Activated naive CD8-positive, alpha-beta T cell treated with anti-CD3 and anti-CD28 coated beads for 36 hours (primary cell): ENCODE measurements around the gene SLC44A4. TPM values are rescaled to one million over a fixed set of nuclear protein-coding genes. Genes with fewer than 3 reads are reported as not detected.

ENCODE experiments used
- DNase-seq: peaks from one replicate; pipeline ENCODE4 v3.0.0; 2021
- H3K27ac Mint-ChIP-seq: one replicate; pipeline ENCODE4 v1.8.0; 2022; ENCODE audit warnings: mild to moderate bottlenecking, moderate library complexity, mixed read lengths
- H3K27me3 Mint-ChIP-seq: one replicate; pipeline ENCODE4 v1.8.0; 2022; ENCODE audit warnings: mild to moderate bottlenecking, mixed read lengths
- H3K36me3 Mint-ChIP-seq: one replicate; pipeline ENCODE4 v1.8.0; 2021; ENCODE audit warnings: mild to moderate bottlenecking, mixed read lengths
- H3K4me1 Mint-ChIP-seq: one replicate; pipeline ENCODE4 v1.8.0; 2021; ENCODE audit warnings: mixed read lengths
- H3K4me3 Mint-ChIP-seq: one replicate; pipeline ENCODE4 v1.8.0; 2022; ENCODE audit warnings: mild to moderate bottlenecking, moderate library complexity, mixed read lengths
- H3K9me3 Mint-ChIP-seq: one replicate; pipeline ENCODE4 v1.8.0; 2022; ENCODE audit warnings: mixed read lengths
- total RNA-seq, 2 experiments: library from RNA; stranded (reverse); gene quantifications; one replicate each; pipeline ENCODE4 v1.2.3, GENCODE V29; 2021

The SLC44A4 gene
- total RNA-seq, 2 experiments from 2014 or later, result 0.30 TPM; not detected in 1

DNA sequence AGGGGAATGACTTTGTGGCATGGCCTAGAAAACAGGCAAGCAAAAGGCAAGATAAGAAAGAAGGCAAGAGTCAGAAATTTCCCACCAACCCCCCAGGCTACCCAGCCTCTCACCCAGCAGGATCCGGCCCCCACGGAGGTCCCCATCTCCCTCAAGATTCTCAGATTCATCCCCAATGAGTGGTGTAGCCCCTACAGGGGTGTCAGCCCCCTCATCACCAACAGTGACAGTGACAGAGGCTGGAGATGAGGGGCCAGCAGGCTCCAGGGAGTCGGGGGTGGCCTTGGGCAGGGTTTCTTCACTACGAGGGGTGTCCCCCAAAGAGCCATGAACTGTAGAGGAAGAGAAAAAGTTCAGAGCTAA, 17.7 kb upstream of the SLC44A4 start:
- peak overlapping the region; percentile 85 for H3K27ac Mint-ChIP-seq
- H3K4me3 Mint-ChIP-seq, result peak overlapping the region; percentile 86
- peaks cover 25% of the 10 kb centered on the region for H3K4me1 Mint-ChIP-seq
- DNase-seq, result no peak
- peaks cover 13% of the 10 kb centered on the region for H3K36me3 Mint-ChIP-seq
- H3K27me3 Mint-ChIP-seq, result no peaks in the 10 kb centered on the region
- H3K9me3 Mint-ChIP-seq, result no peaks in the 10 kb centered on the region

DNA sequence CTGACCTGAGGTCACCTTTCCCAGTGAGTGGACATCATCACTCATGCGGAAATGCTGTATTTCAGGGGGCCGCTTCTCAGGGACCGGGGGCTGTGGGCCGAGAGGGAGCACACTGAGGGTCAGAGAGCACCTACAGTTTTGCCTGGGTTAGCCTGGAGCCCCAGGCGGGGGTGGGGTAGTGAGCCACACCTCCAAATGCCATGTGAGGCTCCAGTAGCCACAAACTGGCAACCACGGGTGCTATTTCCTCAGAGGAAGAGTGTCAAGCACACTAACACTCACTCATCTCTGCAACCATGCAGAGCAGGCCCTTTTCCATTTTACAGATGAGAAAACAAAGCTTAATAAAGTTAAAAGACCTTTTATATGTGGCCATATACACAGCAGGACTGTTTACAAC, 14.0 kb upstream of the SLC44A4 start:
- DNase-seq, result no peak
- H3K9me3 Mint-ChIP-seq, result no peaks in the 10 kb centered on the region
- H3K4me1 Mint-ChIP-seq, result peaks cover 9% of the 10 kb centered on the region
- no peak overlapping the region for H3K4me3 Mint-ChIP-seq
- H3K36me3 Mint-ChIP-seq, result peaks cover 16% of the 10 kb centered on the region
- H3K27me3 Mint-ChIP-seq, result no peaks in the 10 kb centered on the region
- no peak overlapping the region for H3K27ac Mint-ChIP-seq

- Mint-ChIP-seq H3K27ac (no peak overlapping the region), H3K4me1 (no peaks in the 10 kb centered on the region), H3K4me3 (no peak overlapping the region), H3K27me3 (no peaks in the 10 kb centered on the region), H3K9me3 (no peaks in the 10 kb centered on the region), H3K36me3 (peaks cover 19% of the 10 kb centered on the region)
- DNase-seq, result no peak
These were observed 10.7 kb upstream of the SLC44A4 start for GRCh38 chr6:31889331-31889972.

- DNase-seq, result peak; percentile 58
- Mint-ChIP-seq H3K9me3 (no peaks in the 10 kb centered on the region), H3K27me3 (no peaks in the 10 kb centered on the region), H3K27ac (no peak overlapping the region), H3K4me3 (no peak overlapping the region), H3K4me1 (no peaks in the 10 kb centered on the region), H3K36me3 (peaks cover 18% of the 10 kb centered on the region)
These were observed 9.8 kb upstream of the SLC44A4 start for GRCh38 chr6:31888276-31889258.

DNA sequence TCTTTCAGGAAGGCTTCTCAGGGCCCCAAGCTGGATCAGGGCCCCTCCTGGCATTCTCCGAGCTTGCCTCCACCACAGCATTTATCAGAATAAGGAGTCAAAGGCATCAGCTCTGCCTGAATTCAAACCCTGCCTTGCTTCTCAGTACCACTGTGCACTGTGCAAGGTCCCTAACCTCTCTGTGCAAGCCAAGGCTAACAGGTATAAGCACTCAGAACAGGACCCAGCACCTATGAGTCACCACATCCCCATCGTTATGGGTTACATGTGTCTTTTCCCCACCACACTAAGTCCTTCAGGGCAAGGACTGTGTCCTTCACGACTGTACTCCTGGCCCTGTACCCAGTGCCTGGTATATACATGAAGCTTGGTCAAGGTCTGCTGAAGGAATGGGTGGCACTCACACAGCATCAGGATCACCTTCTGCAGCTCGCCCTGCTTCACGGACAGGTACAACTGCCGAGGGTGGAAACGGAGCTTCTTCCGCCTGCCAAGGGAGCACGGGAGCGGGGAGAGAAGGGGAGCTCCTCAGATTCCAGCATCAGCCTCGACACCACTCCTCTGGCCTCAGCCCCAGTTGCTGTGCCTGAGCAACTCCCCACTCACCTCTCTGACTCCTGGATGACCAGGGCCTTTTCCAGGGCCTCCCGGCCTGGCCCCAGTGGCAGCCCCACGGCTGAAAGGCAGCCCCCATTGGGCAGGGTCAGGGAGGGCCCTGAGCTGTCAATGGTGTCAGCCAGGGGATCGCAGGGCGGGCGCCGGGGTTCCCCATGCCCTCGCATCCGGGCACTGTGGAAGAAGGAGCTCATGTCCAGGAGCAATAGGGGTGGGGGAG, 8.6 kb upstream of the SLC44A4 start:
- no peak for DNase-seq
- no peak overlapping the region for H3K4me3 Mint-ChIP-seq
- no peaks in the 10 kb centered on the region for H3K9me3 Mint-ChIP-seq
- peaks cover 15% of the 10 kb centered on the region for H3K36me3 Mint-ChIP-seq
- no peaks in the 10 kb centered on the region for H3K4me1 Mint-ChIP-seq
- no peaks in the 10 kb centered on the region for H3K27me3 Mint-ChIP-seq
- no peak overlapping the region for H3K27ac Mint-ChIP-seq

- DNase-seq, result no peak
- no peaks in the 10 kb centered on the region for H3K4me1 Mint-ChIP-seq
- no peak overlapping the region for H3K4me3 Mint-ChIP-seq
- H3K9me3 Mint-ChIP-seq, result no peaks in the 10 kb centered on the region
- H3K36me3 Mint-ChIP-seq, result peaks cover 15% of the 10 kb centered on the region
- H3K27ac Mint-ChIP-seq, result no peak overlapping the region
- H3K27me3 Mint-ChIP-seq, result no peaks in the 10 kb centered on the region
These were observed 7.8 kb upstream of the SLC44A4 start for GRCh38 chr6:31886541-31886991.

- H3K27ac Mint-ChIP-seq, result no peak overlapping the region
- no peaks in the 10 kb centered on the region for H3K9me3 Mint-ChIP-seq
- H3K4me1 Mint-ChIP-seq, result no peaks in the 10 kb centered on the region
- H3K4me3 Mint-ChIP-seq, result no peak overlapping the region
- DNase-seq, result no peak
- peaks cover 23% of the 10 kb centered on the region for H3K36me3 Mint-ChIP-seq
- H3K27me3 Mint-ChIP-seq, result no peaks in the 10 kb centered on the region
These were observed 5.8 kb upstream of the SLC44A4 start for GRCh38 chr6:31884528-31885035.

GRCh38 chr6:31883676-31884075, 4.9 kb upstream of the SLC44A4 start:
- H3K27ac Mint-ChIP-seq, result no peak overlapping the region
- H3K9me3 Mint-ChIP-seq, result no peaks in the 10 kb centered on the region
- no peaks in the 10 kb centered on the region for H3K4me1 Mint-ChIP-seq
- peaks cover 20% of the 10 kb centered on the region for H3K36me3 Mint-ChIP-seq
- no peaks in the 10 kb centered on the region for H3K27me3 Mint-ChIP-seq
- DNase-seq, result no peak
- no peak overlapping the region for H3K4me3 Mint-ChIP-seq

GRCh38 chr6:31882344-31882743, 3.5 kb upstream of the SLC44A4 start:
- H3K4me3 Mint-ChIP-seq, result no peak overlapping the region
- no peaks in the 10 kb centered on the region for H3K9me3 Mint-ChIP-seq
- DNase-seq, result no peak
- H3K36me3 Mint-ChIP-seq, result peaks cover 20% of the 10 kb centered on the region
- H3K27ac Mint-ChIP-seq, result no peak overlapping the region
- H3K4me1 Mint-ChIP-seq, result no peaks in the 10 kb centered on the region
- no peaks in the 10 kb centered on the region for H3K27me3 Mint-ChIP-seq

GRCh38 chr6:31881136-31881859, 2.5 kb upstream of the SLC44A4 start:
- no peaks in the 10 kb centered on the region for H3K4me1 Mint-ChIP-seq
- H3K36me3 Mint-ChIP-seq, result peaks cover 18% of the 10 kb centered on the region
- DNase-seq, result no peak
- no peak overlapping the region for H3K27ac Mint-ChIP-seq
- no peaks in the 10 kb centered on the region for H3K9me3 Mint-ChIP-seq
- H3K4me3 Mint-ChIP-seq, result no peak overlapping the region
- no peaks in the 10 kb centered on the region for H3K27me3 Mint-ChIP-seq

DNA sequence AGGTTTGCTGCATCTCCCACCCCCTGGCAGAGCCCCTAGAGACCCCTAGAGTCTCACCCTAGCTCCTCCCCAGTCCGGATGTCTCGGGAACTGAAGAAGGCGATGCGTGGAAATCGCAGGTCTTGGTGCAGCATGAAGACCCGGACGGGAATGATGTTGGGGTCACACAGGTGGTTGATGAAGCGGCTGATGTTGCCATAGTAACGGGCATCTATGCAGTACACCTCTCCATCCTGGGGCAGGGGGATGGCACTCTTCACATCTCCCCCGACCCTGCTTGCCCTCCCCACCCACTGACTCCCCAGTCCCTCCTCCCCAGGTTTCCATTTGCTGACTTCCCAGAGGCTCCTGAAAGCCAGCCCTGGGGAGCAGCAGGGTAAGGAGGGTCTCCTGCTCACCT, 1.8 kb upstream of the SLC44A4 start:
- H3K4me3 Mint-ChIP-seq, result no peak overlapping the region
- DNase-seq, result no peak
- H3K4me1 Mint-ChIP-seq, result no peaks in the 10 kb centered on the region
- peaks cover 13% of the 10 kb centered on the region for H3K36me3 Mint-ChIP-seq
- H3K27me3 Mint-ChIP-seq, result no peaks in the 10 kb centered on the region
- no peak overlapping the region for H3K27ac Mint-ChIP-seq
- no peaks in the 10 kb centered on the region for H3K9me3 Mint-ChIP-seq

- no peak for DNase-seq
- Mint-ChIP-seq H3K4me3 (no peak overlapping the region), H3K36me3 (peaks cover 12% of the 10 kb centered on the region), H3K27ac (no peak overlapping the region), H3K9me3 (no peaks in the 10 kb centered on the region), H3K27me3 (no peaks in the 10 kb centered on the region), H3K4me1 (no peaks in the 10 kb centered on the region)
These were observed 1.1 kb upstream of the SLC44A4 start for GRCh38 chr6:31879901-31880300.

- Mint-ChIP-seq H3K27me3 (no peaks in the 10 kb centered on the region), H3K9me3 (no peaks in the 10 kb centered on the region), H3K36me3 (peaks cover 12% of the 10 kb centered on the region), H3K4me3 (no peak overlapping the region), H3K4me1 (no peaks in the 10 kb centered on the region), H3K27ac (no peak overlapping the region)
- no peak for DNase-seq
These were observed 346 bp upstream of the SLC44A4 start for GRCh38 chr6:31879143-31879542.

GRCh38 chr6:31878222-31878621, 575 bp downstream of the SLC44A4 start:
- H3K36me3 Mint-ChIP-seq, result peaks cover 12% of the 10 kb centered on the region
- H3K9me3 Mint-ChIP-seq, result no peaks in the 10 kb centered on the region
- DNase-seq, result no peak
- H3K27me3 Mint-ChIP-seq, result no peaks in the 10 kb centered on the region
- H3K4me1 Mint-ChIP-seq, result no peaks in the 10 kb centered on the region
- no peak overlapping the region for H3K27ac Mint-ChIP-seq
- no peak overlapping the region for H3K4me3 Mint-ChIP-seq
